HG03175 (cell line): ENCODE data around the gene UBE2D1.

Experiments
- ATAC-seq: cut with Tn5 transposase; IDR thresholded peaks from one replicate; pipeline ENCODE4 v1.9.1; 2021; ENCODE audit warnings: mild to moderate bottlenecking, moderate library complexity; ENCODE audit not compliant: unreplicated experiment

UBE2D1 gene

GRCh38 chr10:58334817-58335305 lies at the start of gene UBE2D1:
Gene UBE2D1, plus strand, starts transcription at chr10:58335006. Its CDS starts 196 bp downstream, at chr10:58335202.
- peak; percentile 94 for ATAC-seq

- peak; percentile 90 for ATAC-seq
Observed at GRCh38 chr10:58291538-58292174, 43.1 kb upstream of the UBE2D1 start.

GRCh38 chr10:58293989-58294388 lies 40.8 kb upstream of the UBE2D1 start:
- ATAC-seq = no peak

- ATAC-seq = peak; percentile 92
Observed at GRCh38 chr10:58299580-58299979, 35.2 kb upstream of the UBE2D1 start.

- no peak for ATAC-seq
Observed at GRCh38 chr10:58300676-58301075, 34.1 kb upstream of the UBE2D1 start.

- ATAC-seq = no peak
Observed at GRCh38 chr10:58302254-58302653, 32.6 kb upstream of the UBE2D1 start.

- ATAC-seq = no peak
Observed at GRCh38 chr10:58304099-58304633, 30.6 kb upstream of the UBE2D1 start.

GRCh38 chr10:58305821-58306220 lies 29.0 kb upstream of the UBE2D1 start:
- no peak for ATAC-seq

- no peak for ATAC-seq
Observed at GRCh38 chr10:58307676-58308075, 27.1 kb upstream of the UBE2D1 start.

GRCh38 chr10:58311026-58311425 lies 23.8 kb upstream of the UBE2D1 start:
- no peak for ATAC-seq

GRCh38 chr10:58316874-58317273 lies 17.9 kb upstream of the UBE2D1 start:
- ATAC-seq = no peak

- no peak for ATAC-seq
Observed at GRCh38 chr10:58318346-58318745, 16.5 kb upstream of the UBE2D1 start.

GRCh38 chr10:58319599-58319998 lies 15.2 kb upstream of the UBE2D1 start:
- no peak for ATAC-seq

- ATAC-seq = no peak
Observed at GRCh38 chr10:58320351-58321049, 14.3 kb upstream of the UBE2D1 start.

GRCh38 chr10:58322072-58322834 lies 12.6 kb upstream of the UBE2D1 start:
- ATAC-seq = peak; percentile 92

- no peak for ATAC-seq
Observed at GRCh38 chr10:58322835-58323209, 12.0 kb upstream of the UBE2D1 start.

- ATAC-seq = no peak
Observed at GRCh38 chr10:58326967-58327381, 7.8 kb upstream of the UBE2D1 start.

GRCh38 chr10:58328233-58328632 lies 6.6 kb upstream of the UBE2D1 start:
- no peak for ATAC-seq

- ATAC-seq = no peak
Observed at GRCh38 chr10:58330431-58330830, 4.4 kb upstream of the UBE2D1 start.

GRCh38 chr10:58331646-58332045 lies 3.2 kb upstream of the UBE2D1 start:
- no peak for ATAC-seq

GRCh38 chr10:58335306-58336005 lies 650 bp downstream of the UBE2D1 start:
- peak; percentile 51 for ATAC-seq
